C1 segment of cervical spinal cord (tissue), 14 donors: ENCODE data around the gene D2HGDH.

Experiments
- DNase-seq, 14 donors: peaks; one replicate each; lab custom pipeline; 2025; lab: John Stamatoyannopoulos, UW

D2HGDH gene

GRCh38 chr2:241734467-241735208 lies at the start of gene D2HGDH:
D2HGDH (plus strand) TSS chr2:241734630; CDS start chr2:241735225, 595 bp downstream.
- peak; percentile 55 to 94 (median 86) for DNase-seq

DNA sequence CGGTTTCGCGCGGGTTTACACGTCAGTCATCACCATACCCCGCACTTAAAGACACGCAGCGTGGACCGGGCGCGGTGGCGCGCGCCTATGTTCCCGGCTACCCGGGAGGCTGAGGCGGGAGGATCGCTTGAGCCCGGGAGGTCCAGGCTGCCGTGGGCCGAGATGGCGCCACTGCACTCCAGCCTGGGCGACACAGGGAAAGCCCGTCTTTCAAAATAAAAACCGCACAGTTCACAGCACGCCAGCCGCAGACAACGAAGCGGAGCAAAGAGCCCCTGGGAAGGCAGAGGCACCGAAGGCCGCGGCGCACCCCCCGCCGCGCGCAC lies 48.1 kb upstream of the D2HGDH start:
- peak in 1 of 14 donors; percentile 39 for DNase-seq

- DNase-seq: peak; percentile 61 to 100 (median 93)
Measured at GRCh38 chr2:241686650-241687425, 47.6 kb upstream of the D2HGDH start, which contains the start of gene DTYMK. DTYMK (minus strand) TSS chr2:241686815; CDS start chr2:241686783, 32 bp downstream.

GRCh38 chr2:241689306-241689705 lies 45.1 kb upstream of the D2HGDH start:
- DNase-seq: no peak

DNA sequence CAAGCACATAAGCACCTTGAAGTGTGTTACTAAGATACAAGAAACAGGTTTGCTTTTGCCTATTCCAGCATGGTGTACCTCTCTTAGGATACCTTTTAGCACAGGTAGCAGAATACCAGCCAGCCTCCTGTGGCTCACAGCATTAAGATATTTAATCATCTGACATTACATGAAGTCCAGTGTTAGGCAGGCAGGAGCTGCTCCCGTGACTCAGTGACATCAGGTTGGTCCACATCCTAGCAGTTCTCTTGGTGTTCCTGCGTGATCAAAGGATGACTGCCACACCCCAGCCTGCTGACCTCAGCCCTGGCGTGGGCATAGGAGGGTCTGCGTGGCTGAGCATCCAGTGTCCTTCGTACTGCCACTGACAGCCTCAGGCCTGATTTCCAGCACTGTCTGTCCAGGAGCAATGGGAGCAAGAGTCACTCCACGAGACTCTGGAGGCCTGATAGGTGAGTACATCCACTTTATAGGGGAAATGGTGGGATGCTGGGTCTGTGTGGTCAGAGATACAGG lies 44.2 kb upstream of the D2HGDH start:
- DNase-seq: no peak

- DNase-seq: no peak
Measured at GRCh38 chr2:241692448-241692847, 42.0 kb upstream of the D2HGDH start.

- no peak for DNase-seq
Measured at GRCh38 chr2:241695651-241696050, 38.8 kb upstream of the D2HGDH start.

DNA sequence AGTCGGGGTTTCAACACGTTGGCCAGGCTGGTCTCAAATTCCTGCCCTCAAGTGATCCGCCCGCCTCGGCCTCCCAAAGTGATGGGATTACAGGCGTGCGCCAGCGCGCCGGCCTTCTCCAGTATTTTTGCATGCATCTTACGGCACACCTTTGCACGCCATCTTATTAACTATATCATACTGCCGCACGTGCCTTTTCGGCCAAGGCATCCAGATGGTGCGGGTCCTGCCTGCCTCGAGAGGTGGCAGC lies 33.4 kb upstream of the D2HGDH start:
- DNase-seq: no peak

DNA sequence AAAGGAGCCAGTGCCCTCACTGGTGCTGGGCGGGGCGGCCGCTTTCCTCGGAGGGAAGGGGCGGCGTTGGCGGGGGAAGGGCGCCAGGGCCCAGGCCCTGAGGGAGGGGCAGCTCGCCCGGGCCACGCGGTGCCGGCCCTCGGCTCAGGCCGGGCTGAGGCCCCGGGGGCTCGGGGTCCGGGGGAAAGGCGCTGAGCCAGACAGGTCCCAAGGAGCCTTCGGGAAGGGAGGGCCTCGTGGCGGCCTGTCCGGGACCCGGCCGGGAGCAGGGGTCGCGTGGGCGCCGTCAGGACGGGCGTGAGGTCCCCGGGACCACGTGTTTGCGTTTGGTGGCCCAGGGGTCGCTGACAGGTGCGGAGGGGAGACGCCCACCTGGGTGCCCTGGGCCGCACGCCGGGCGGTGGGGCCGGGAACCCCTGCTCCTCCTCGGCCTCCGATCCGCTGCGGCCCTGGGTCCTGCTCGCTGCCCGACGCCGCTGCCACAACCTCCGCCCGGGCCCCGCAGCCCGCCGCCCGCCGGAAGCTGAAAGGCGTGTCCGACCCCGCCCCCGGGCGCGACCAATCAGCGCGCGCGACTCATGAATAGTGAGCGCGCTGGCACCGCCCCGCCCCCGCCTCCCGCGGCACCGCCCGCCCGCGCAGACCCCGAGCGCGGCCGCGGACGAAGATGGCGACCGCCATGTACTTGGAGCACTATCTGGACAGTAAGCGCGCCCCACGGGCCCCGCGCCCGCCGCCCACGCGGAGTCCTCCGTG lies 32.9 kb upstream of the D2HGDH start, which contains the start of gene ING5:
TSS of gene ING5 (plus strand) at position 641 of the 756 bp plus-strand sequence. CDS start at position 668, 27 bp downstream.
- peak; percentile 36 to 94 (median 79) for DNase-seq

GRCh38 chr2:241702155-241703031 lies 32.0 kb upstream of the D2HGDH start:
- DNase-seq: peak; percentile 37 to 90 (median 78)

- DNase-seq: peak in 4 of 14 donors; percentile 27 to 51 (median 39)
Measured at GRCh38 chr2:241703032-241703604, 31.3 kb upstream of the D2HGDH start.

- DNase-seq: no peak
Measured at GRCh38 chr2:241706537-241706936, 27.9 kb upstream of the D2HGDH start.

DNA sequence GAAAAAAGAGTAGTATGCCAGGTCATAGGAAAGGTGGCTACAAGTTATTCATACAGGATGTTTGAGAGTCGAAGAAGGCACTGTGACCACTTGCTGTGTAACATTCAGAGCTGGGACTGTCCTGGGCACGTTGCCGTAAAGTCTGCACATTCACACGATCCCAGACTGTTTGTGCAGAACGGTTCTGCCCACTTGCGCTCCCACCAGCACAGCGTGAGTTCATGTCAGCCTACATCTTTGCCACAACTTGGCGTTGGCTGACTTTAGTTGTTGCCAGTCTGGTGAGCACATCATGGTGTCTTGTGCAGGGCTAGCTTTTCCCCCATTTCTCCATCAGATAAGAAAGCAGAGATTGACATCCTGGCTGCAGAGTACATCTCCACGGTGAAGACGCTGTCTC lies 25.6 kb upstream of the D2HGDH start:
- no peak for DNase-seq

DNA sequence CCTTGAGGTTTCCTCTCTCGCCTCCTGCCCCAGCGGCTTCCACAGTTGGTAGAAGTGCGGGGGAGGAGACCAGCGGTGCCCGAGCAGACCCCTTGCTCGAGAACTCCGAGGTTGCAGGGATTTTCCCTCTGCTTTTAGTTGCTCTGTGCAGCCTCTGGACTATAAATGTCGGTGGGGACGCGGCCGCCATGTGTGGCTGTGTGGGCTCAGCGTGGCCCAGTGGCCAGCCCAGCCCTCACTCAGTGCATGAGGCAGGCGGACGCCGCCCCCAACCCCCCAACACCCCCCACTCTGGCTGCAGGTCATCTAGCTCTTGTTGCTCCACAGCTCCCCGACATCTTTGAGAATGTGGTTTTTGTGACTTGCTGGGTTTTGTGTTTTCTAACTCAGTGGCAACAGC lies 15.3 kb upstream of the D2HGDH start:
- no peak for DNase-seq

- DNase-seq: no peak
Measured at GRCh38 chr2:241720099-241720498, 14.3 kb upstream of the D2HGDH start.

DNA sequence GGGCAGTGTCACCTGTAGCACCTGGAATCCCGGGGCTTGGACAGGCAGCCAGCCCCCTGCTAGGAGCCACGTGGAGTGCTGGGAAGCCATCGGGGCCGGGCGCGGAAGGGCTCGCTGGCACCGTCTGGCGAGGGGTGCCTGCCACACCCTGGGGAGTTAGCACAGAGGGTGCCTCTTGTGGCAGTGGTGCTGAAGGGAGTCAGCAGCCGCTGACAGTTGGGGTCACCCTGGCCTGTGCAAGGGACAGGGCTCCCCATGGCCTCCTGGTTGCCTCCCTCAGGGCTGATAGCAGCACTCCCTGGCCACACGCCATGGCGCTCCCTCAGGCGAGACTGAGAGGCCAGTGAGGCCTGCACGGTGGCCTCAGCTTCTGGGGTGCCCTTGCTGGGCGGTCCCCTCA lies 13.9 kb upstream of the D2HGDH start:
- DNase-seq: no peak

DNA sequence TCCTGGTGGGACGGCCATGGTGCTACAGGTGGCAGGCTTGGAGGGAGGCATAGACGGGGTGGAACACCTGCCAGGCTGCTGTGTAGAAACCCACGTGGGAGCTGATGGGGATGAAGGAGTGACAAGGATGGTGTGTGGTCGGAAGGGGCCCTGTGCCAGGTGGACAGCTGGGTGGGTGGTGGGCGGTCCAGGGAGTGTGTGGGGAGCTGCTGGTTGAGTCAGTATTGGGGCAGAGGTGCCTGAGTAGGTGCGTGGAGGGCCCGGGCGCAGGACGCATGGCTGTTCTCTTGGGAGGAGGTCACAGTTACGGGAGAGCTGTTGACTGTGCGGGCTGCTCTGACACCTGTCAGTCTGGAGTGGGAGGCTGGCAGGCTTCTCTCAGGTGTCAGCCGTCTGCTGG lies 12.6 kb upstream of the D2HGDH start:
- no peak for DNase-seq

- DNase-seq: no peak
Measured at GRCh38 chr2:241722896-241723454, 11.5 kb upstream of the D2HGDH start.

DNA sequence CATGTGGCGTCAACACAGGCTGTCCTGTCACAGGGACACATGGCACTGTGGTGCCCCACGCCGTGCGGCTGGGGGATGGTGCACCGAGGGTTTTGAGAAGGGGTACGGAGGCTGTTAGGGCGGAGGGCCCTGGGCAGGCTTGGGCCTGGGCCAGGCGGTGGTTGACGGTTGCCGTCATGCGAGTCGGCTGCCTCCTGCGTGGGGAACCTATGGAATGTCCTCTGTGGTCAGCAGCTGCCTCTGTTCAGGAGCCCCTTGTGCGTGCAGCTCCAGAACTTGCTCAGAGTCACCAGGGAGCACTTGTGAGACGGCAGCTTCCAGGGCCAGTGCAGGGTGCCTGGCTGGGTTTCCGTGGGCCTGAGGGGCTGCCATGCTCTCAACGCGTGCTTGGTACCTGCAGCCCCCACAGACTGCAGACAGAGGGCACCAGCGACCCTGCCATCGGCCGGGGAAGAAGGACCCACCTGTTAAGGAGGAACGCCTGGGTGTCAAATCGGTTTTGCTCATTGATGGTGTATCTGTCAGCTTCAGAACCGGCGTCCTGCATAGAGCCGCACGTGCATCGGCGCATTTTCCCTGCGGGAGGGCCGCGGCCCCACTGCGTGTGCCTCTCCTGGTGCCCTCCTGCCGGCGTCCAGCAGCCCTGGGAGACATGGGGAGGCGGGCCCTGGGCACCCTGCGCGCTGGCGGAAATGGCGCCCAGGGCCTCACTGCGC lies 10.0 kb upstream of the D2HGDH start:
- DNase-seq: no peak
